CD4-positive, alpha-beta T cell treated with Interferon gamma for 1 hour (primary cell): ENCODE data around the gene GLP2R.

Experiments used
- DNase-seq: peaks from one replicate; pipeline ENCODE4 v3.0.0-alpha.2; 2020

Gene GLP2R

DNA sequence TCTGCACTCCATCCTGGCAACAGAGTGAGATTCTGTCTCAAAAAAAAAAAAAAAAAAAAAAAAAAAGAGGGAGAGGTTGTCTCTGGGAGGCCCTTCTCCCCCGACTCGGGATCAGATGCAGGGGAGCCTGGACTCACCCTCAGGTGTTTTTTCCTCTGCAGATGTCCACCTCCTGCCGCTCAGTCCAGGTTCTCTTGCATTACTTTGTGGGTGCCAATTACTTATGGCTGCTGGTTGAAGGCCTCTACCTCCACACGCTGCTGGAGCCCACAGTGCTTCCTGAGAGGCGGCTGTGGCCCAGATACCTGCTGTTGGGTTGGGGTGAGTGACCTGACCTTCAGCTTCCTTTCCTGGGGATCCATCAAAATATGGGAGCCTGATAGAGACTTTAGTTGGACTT is 34.1 kb downstream of the GLP2R start:
- DNase-seq = no peak

DNA sequence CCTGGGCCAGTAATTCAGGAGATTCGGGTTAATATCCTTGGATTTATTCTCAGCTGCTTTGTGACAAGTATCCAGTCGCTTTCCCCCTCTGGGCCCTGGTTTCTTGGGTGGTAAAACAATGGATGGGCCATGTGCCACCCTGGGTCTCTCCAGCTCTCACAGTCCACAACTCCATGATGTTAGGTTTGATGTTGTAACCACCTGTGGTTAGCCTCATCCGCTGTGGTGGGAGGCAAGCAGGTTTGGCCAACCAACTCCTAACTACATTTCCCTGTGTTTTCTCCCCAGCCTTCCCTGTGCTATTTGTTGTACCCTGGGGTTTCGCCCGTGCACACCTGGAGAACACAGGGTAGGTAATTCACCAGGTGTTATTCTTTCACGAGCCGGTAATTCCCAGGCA is 35.1 kb downstream of the GLP2R start:
- DNase-seq = no peak

DNA sequence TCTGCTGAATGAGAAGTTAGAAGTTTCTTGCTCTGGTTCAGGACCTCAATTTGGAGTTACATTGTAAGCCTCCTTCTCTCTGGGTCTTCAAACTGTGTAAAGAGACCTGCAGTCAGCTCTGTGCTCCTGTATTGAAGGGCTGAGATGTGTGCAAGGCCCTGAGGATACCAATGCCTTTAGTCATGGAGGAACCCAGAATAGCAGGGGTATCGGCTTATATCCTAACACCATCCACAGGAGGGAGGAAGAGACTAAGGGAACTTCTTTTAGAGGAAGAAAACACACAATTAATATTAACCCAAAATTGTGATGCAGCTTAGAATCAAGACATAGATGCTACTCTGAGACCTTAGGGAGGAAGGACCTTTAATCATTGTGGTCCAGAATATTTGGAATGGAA is 36.5 kb downstream of the GLP2R start:
- no peak for DNase-seq

DNA sequence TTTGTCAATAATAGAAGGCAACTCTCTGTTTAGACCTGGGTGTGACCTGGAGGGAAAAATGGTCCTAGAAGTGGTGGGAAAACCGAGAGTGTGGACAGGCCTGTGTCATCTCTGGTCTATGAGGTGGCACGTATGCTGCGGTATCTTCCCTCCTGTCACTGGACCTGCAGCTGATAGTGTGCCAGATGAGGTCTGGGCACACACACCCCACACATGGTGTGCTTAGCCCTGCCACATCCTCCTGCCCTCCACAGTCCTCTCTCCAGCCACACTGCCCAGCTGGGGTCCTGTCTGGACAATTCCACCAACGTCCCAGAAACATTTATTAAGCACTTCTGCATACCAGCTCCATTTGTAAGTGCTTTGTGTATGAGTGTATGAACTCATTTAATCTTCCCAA is 37.2 kb downstream of the GLP2R start:
- DNase-seq = no peak

DNA sequence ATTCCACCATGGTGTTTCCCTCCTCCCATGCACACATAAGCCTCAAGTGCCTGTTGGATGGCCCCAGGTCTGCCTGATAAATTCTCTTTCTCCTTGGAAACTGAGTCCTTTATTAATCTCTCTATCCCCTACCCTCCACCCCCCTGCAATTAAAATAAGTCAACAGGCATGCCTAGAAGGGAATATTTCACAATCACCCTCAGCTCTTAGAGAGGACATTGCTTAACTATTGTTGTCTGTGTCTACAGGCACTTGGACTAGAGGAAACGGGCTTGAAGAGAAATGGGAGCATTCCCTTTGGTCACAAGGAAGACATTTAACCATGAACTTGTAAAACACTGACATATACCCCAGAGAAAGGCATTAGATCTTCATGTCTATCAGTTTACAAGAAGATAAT is 39.9 kb downstream of the GLP2R start:
- no peak for DNase-seq

DNA sequence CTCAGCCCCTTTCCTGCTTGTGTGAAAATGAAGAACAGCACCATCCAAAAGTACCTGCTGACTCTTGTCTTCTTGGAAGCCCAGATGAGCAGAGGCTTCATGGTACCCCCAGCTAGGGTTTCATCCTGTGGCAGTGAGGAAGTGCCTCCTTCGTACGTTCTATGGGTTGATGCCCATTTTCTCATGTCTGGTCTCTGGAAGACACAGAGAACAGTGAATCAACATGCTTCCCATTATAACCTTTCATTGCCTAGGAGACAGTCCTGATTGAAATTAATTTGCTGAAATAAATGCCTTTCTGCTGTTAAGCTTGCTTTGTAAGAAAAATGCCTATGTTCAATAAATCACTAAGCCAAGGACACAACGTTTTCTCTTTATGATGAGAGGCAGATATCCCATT is 42.8 kb downstream of the GLP2R start:
- no peak for DNase-seq

DNA sequence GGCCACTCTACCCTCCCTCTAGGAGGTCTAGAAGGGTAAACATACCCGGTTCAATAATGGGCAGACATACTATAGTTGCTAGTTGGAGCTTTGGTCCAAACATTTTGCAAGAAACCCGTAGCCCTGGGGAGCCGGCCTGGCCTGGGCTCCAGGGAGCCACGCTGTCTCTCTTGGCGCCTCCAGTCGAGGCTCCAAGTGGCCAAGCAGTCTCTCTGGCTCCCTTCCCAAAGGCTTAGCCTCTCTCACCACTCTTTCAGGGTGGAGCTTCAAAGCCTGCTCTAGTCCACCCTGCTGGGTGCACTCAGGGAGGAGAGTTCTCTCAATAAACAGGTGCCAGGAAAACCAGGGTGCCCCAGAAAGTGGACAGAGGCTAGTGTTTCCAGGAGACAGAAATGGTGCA is 47.1 kb downstream of the GLP2R start:
- DNase-seq = no peak

DNA sequence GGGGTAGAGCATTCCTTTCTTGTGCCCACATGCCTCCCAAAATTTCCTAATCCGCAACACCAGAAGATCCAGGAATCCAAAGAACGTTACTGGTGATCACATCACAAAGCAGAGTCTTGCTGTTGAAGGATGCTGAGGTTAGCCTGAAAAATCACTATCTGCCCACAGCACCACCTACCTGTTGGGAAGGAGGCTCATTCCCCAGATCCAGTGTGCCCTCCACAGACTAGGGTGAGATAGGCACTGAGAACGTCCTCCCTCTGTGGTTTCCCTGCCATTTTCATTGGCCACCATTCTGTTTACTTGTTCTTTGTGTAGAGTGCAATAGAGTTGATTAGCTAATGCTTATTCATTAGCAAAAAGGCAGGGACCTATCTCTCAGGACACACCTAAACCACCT is 49.0 kb downstream of the GLP2R start:
- DNase-seq = no peak

DNA sequence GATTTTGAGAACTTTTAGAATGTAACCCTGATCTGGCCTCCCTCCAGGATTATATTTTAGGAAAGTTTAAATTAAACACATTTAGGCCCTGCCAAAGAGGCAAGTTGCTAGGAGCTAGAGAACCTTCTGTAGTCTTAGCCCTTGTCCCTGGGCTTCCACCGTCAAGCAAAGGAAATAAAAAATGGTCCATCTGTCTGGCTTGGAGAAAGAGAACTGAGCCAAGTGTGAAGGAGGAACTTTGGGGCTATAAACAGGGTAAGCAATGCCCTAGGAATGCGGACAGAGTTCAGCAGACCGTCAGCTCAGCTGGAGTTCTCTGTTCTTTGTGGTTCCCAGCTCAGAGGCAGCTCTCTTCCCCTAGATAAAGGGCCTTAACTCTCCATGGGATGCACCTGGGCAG is 49.7 kb downstream of the GLP2R start:
- DNase-seq = no peak

DNA sequence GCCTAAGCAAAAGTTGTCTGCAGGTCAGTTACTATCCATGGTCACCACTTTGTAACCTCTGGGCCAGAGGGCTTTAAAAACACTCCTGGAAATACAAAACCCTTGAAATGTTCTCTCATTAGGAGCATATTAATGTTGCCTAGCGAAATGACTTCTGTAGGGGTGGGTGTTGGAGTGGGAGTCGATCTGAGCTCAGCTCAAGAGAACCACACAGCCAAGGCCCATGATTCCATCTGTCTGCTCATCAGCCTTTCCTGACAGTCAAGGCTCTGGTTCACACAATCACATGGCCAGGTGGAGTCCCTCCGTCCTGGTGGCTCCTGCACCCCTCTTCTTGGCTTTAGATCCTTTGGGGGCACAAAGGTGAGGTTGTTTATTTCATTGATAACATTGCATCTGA is 52.6 kb downstream of the GLP2R start:
- DNase-seq = no peak

DNA sequence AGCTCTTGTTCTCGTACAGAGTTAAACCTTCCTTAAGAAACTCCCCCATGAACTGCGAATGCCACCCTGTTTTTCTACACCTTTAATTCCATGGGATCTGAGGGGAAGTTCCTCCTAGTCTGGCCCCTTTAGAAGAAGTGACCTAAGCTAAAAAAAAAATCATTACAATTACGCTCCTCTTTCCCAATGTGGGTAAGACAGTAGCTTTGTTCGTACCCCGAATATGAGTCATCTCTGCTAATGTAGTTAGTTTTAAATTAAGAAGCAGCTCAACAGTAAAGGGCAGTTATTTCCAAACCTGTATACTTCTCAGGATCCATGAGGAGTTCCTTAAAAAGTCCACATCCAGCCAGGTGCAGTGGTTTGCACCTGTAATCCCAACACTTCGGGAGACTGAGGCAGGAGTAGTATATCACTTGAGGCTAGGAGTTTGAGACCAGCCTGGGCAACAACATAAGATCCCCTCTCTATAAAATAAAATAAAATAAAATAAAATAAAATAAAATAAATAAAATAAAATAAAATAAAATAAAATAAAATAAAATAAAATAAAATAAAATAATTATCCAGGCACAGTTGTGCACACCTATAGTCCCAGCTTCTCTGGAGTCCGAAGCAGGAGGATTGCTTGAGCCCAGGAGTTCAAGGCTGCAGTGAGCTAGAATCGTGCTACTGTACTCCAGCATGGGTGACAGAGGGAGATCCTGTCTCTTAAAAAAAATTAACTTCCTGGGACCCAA is 53.2 kb downstream of the GLP2R start:
- no peak for DNase-seq

DNA sequence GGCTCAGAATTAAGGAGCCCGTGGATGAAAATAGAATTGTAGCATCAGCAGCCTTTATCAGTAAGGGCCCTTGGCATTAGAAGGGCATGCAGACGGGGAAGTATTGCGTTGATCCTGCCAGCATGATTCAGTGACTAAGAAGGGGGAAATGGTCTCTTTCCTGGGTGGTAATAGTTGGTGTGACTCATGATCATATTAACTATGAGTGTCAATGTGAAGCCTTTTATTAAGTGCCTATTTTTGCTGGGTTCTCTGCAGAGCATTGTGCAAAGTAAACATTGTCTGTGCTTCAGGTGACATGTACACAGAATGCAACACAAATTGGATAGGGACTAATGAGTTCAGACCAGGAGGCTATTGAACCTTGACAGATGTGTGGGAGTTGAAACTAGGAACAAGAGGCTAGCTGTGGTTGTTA is 54.9 kb downstream of the GLP2R start:
- DNase-seq = no peak

DNA sequence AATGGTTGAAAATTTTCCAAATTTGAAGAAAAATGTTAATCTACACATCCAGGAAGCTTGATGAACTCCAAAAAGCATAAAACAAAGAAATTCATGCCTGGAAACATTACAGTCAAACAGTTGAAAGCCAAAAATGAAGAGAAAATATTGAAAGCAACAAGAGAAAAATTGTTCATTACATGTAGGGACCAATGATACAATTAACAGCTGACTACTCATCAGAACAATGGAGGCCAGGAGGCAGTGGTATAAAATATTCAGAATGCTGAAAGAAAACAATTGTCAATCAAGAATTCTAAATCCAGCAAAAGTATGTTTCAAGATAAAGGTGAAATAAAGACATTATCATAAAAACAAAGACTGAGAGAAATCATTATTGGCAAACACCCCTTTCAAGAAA is 57.7 kb downstream of the GLP2R start:
- DNase-seq = no peak

DNA sequence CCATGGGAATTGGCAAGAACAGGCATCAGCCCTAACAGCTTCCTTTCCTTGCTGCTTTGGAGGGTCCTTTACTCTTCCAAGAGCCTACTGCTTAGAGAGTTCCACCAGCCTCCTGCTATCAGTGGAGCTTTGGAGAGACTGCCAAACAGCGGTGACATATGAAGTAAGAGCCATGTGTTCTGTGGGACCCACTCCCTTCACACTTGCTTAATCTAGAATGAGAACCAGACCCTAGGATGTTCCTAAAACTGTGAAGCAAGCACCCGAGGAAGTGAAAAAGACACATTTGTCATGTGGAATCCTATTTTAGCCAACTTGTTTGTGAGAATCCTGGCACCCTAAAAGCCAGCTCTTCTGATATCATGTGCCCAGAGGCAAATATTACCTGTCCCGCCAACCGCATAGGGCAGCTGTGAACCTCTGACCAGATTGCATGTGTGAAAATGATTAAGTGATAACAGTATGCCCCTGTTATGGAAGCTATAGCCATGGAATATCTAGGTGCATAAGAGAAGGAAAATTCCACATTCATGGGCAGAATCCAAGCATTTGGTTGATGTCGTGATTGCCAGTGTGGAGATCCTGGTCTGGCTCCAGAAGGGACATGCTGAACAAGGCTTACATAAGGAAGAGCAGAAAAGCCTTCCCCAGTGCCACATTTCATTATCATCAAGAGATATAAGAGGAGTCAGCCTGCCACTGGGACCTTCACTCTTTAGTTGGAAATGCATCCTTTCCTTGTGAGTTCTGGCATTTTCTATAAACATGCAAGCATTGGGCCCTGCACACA is 60.6 kb downstream of the GLP2R start:
- DNase-seq = no peak

DNA sequence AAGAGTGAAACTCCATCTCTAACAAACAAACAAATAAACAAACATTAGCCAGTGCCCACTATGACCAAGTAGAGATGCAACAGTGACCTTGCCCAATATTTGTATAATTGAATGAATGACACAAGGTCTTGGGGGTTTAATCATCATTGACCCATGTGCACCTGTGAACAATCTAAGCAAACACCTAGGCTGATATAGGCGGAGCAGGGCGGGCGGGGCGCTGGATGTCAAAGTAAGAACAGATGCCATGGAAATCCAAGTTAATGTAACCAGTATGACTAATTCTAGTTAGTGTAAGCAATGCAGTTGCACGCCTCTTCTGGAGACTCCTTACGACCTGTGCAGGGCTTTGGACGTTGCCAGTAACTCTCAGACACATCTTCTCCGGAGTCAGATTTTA is 61.8 kb downstream of the GLP2R start:
- no peak for DNase-seq

DNA sequence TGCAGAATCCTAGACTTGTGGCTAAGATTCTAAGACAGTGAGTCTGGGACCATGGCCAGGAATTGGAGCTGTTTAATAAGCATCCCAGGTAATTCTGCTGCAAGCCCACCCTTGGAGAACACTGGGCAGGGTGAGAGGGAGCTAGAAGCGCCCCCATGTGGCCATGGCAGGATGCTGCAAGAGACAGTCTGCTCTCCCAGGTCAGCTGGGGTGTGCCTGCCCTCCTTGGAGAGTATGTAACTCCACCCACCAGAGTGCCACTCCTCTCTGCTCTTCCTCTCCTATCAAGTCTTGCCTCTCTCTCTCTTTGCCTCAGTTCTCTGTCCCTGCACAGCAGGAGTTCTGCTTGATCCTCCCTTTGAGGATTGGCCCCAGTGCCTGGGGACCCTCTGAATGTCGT is 64.4 kb downstream of the GLP2R start:
- no peak for DNase-seq

DNA sequence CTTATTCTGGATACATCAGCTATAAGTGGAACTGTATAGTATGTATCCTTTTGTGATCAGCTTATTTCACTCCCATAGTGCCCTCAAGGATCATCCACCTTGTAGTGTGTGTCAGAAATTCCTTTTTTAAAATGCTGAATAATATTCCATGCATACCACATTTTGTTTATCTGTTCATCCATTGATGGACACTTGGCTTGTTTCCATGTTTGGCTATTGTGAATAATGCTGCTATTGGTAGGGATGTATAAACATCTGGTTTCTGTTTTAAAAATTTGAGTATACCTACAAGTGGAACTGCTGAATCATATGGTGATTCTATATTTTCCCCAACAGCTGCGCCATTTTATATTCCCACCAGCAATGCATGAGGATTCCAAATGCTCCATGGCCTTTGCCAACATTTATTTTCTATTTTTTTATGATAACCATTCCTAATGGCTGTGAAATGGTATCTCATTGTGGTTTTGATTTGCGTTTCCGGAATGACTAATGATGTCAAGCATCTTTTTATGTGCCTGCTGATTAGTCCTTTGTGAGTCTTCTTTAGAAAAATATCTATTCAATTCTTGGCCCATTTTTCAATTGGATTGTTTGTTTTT is 67.8 kb downstream of the GLP2R start:
- no peak for DNase-seq

DNA sequence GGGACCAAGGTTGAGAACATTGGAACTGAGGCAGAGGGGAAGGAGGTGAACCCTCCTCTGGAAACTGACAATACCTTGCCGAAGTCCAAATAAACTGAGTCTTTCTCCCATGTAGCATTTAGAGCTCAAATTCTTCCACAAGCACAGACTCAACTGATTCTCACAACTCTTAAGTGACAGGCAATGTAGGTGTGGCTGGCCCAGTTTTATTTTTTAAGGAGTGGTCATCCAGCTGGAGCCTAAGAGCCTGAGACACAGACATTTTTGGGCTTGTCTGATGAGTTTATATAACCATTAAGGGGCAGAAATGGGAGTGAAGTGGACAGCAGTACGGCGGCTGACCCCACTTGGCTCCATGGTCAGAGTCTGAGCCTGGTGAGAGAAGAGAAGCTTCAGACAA is 68.5 kb downstream of the GLP2R start:
- no peak for DNase-seq

DNA sequence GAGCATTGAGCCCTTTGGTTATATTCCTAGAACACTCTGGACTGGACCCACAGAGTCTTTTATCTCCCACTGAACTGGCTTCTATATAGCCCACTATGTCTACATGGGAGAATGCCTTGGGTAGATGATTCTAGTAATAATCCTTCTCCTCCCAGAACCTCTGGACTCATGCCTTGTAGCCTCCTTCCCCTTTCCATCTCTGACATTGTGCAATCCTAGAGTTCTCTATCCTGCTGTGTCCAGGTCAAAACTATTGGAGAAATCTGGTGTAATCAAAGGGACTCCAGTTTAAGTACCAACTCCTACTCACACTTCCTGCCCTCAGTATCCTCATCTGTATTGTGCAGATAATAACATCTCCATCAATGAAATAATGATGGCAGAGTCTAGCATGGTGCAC is 70.2 kb downstream of the GLP2R start:
- no peak for DNase-seq

DNA sequence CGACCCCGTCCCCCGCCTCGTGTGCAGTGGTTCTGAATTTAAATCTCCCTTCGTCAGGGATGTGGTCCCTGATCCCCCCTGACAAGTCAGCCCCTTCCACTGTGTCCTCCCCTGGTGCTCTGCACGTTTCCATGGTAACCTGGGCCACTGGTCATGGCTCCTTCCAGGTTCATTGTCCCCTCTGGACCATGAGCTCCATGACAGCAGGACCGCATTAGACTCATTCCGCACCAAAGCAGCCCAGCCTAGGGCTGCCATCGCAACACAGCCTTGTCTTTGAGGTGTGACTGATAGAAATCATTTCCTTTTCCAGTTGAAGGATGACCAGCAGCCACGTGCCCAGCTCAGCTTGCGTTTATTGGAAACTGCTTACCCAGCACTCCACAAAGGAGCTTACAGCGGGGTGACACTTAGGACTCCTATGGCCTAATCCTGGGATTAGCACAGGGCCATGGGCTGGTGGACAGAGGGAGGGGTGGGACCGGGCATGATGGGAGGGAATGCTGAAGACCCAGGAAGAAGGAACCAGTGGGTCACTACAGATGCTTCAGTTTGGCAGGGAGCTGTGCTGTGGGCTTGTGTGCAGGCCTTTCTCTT is 71.7 kb downstream of the GLP2R start:
- DNase-seq = no peak

DNA sequence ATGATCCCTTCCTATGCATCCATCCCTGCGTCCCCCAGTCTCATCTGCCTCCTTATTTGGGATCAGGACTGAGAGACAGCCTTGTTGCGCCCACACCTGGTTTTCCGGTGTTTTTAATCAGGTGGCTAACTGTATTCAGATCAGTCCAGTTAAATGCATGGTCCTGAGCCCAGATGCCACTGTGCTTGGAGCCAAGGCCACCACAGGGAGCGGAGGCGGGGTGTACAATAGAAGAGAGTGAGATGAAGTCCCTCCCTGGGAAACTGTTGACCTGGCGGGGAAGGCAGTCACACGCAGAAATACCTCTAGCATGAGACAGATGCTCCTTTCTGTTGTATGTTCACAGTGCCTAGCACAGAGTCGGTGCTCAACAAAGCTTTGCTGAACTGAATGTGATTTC is 73.1 kb downstream of the GLP2R start:
- no peak for DNase-seq

DNA sequence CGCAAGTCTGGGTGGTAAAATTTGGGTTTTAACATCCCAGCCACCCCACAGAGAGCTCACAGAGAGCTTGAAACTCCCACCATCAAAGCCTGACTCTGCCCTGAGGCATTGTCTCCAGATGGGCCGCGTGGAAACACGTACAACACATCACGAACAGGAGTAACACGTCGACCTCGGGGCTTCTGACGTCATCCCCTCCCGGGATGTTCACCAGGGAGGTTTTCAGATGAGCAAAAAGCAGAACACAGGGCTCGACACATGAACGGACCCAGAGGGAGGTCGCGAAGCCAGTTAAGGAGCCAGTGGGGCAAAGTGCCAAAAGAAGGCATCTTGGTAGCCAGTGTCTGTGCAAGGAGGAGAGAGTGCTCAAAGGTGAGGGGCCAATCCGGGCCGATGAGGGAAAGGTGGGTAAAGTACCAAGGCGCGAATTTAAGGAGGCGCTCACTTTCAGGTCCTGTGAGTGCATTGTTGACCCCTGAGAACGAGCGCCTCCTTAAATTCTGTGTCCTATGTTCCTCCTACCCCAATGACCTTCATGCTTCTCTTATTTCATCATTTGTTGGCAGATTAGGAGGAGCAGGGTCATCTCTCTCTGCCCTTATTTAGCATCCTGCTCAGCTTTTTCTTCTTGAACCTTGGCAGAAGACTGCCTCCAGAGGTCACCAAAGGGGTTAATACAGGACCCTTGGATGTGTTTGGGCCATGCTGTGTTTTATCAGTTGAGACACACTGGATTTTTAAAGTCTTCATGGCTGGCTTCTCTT is 73.7 kb downstream of the GLP2R start:
- DNase-seq = no peak

DNA sequence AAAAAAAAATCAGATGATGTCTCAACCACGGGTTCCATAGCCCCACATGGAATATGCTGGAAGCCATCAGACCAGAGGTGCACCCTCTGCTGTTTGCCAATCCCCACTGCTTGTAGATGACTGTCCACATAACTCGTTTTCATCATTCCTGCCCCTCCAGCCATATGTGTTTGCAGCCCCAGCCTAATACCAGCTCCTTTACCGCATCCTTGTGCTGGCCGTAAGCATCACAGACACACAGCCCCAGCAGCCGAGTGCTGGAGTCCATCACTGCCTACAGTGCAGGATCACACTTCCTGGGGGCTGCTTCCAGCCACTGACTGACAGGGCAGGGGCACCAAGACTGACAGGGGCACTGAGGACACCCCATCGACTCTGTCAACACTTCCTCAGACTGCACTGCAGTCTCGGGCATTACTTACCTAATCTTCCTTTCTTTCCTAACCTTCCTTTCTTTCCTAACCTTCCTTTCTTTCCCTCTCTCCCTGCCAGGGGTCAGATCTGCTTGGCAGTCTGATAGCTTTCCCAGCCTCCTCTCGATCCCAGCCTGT is 74.4 kb downstream of the GLP2R start:
- DNase-seq = no peak
